Psoas muscle (tissue), 8 donors: ENCODE measurements around the gene WDR27. TPM values are rescaled to one million over a fixed set of nuclear protein-coding genes. Genes with fewer than 3 reads are reported as not detected.

Source experiments
- ATAC-seq, 4 donors: fragments of 200-7000 bp; cut with Tn5 transposase; one replicate each; pipeline ENCODE4 v1.9.1; 2020; ENCODE audit warnings: moderate library complexity in 3 of 4, mild to moderate bottlenecking in 2 of 4
- DNase-seq, 2 donors: peaks; one replicate each; pipeline ENCODE4 v3.0.0-alpha.2; 2020
- H3K27ac ChIP-seq: fragments of 200-600 bp; one replicate; pipeline ENCODE4 v1.8.0; 2022
- H3K27me3 ChIP-seq, 3 donors: fragments of 200-600 bp in 1 of 3; one replicate each; pipeline versions ENCODE4 v1.6.1 to v1.8.0; 2013 to 2022; ENCODE audit warnings: low read length in 2 of 3, mild to moderate bottlenecking in 2 of 3, moderate library complexity in 1 of 3; ENCODE audit not compliant: insufficient read depth in 3 of 3
- H3K36me3 ChIP-seq, 2 donors: fragments of 200-600 bp in 1 of 2; one replicate each; pipeline versions ENCODE4 v1.6.1 to v1.8.0; 2013 to 2022; ENCODE audit warnings: low read depth in 1 of 2, mild to moderate bottlenecking in 1 of 2, moderate library complexity in 1 of 2; ENCODE audit not compliant: insufficient read depth in 1 of 2
- H3K4me1 ChIP-seq: fragments of 200-600 bp; one replicate; pipeline ENCODE4 v1.8.0; 2022
- H3K4me3 ChIP-seq: fragments of 200-600 bp; one replicate; pipeline ENCODE4 v1.8.0; 2022; ENCODE audit warnings: mild to moderate bottlenecking
- H3K9me3 ChIP-seq: fragments of 200-600 bp; one replicate; pipeline ENCODE4 v1.8.0; 2022
- CTCF ChIP-seq: fragments of 200-600 bp; IDR thresholded peaks from one replicate; pipeline ENCODE4 v1.8.0; 2022; ENCODE audit warnings: antibody characterized with exemption
- WGBS, 3 donors: extraction: QIAGEN DNeasy Blood & Tissue Kit; methylation state at CpG; one replicate each; pipeline versions ENCODE4 v1.1.6 to v1.1.7; 2013; 5-methylcytosine and 5-hydroxymethylcytosine counted together
- intact Hi-C, 2 donors: fragments of 100-400 bp; cut with DNase I; formaldehyde crosslinking; loops; one replicate each; pipeline versions ENCODE4 v1.11.0 to v1.14.2; 2022
- polyA plus RNA-seq, 3 donors: library from polyadenylated mRNA; stranded (reverse); fragments of 200-250 nt; gene quantifications; one replicate each; pipeline ENCODE4 v1.2.3, GENCODE V29; 2013
- total RNA-seq, 4 donors: library from RNA; stranded (reverse); fragmentation: NEBNext Ultra II Directional in 2 of 4; extraction: Animal tissue kit (Norgen Biotek cat#: 25700) in 2 of 4; gene quantifications; one replicate each; pipeline versions ENCODE4 v1.2.1 to v1.2.4, GENCODE V29; 2021 to 2023
- donor health status: healthy with polysubstance abuse.
- donor health status: DM: no; HTN: no; CAD: no; lungs with moderate emphysema.
- donor health status: Bipolar disorder and iron deficiency.
- donor health status: healthy.
- donor health status: DM: yes; HTN: yes; CAD: no.
- donor health status: DM: no; HTN: no; CAD: no.
- donor health status: DM: no; HTN: no; CAD: no.
- donor health status: DM: yes; HTN: yes; CAD: no.

The WDR27 gene
- total and polyA plus RNA-seq, 7 donors = 3.1 to 14.4 (median 5.5) TPM

- no peak overlapping the region for H3K27ac ChIP-seq
- no peak overlapping the region for H3K4me3 ChIP-seq
- no peaks in the 10 kb centered on the region for H3K9me3 ChIP-seq
- no peak for ATAC-seq
- no peaks in the 10 kb centered on the region for H3K27me3 ChIP-seq
- no peak for TF ChIP-seq CTCF
- no peaks in the 10 kb centered on the region for H3K36me3 ChIP-seq
- intact Hi-C loops = no loop called here
- WGBS, 3 donors = 83 to 84% (median 84%) methylated on average over 8 of the region's 8 CpGs
- no peak for DNase-seq
- no peaks in the 10 kb centered on the region for H3K4me1 ChIP-seq
These were observed 212.1 kb downstream of the WDR27 start for GRCh38 chr6:169489563-169490245.

GRCh38 chr6:169487579-169488436, 214.0 kb downstream of the WDR27 start:
- ATAC-seq = no peak

GRCh38 chr6:169479783-169480495, 221.9 kb downstream of the WDR27 start:
- Histone ChIP-seq H3K27me3 (no peaks in the 10 kb centered on the region), H3K27ac (no peak overlapping the region), H3K4me3 (no peak overlapping the region), H3K36me3 (no peaks in the 10 kb centered on the region), H3K4me1 (no peaks in the 10 kb centered on the region), H3K9me3 (peaks cover 8% of the 10 kb centered on the region)
- intact Hi-C loops = no loop called here
- no peak for DNase-seq
- 96 to 98% (median 97%) methylated on average over 30 to 34 of the region's 34 CpGs for WGBS, 3 donors
- no peak for TF ChIP-seq CTCF
- no peak for ATAC-seq

More at GRCh38 chr6:169487579-169488436, 214.0 kb downstream of the WDR27 start:
- H3K27ac ChIP-seq = no peak overlapping the region
- DNase-seq = no peak
- 87 to 93% (median 91%) methylated on average over 5 of the region's 5 CpGs for WGBS, 3 donors
- intact Hi-C loops = no loop called here
- H3K36me3 ChIP-seq = no peaks in the 10 kb centered on the region
- H3K4me3 ChIP-seq = no peak overlapping the region
- no peaks in the 10 kb centered on the region for H3K9me3 ChIP-seq
- H3K4me1 ChIP-seq = no peaks in the 10 kb centered on the region
- H3K27me3 ChIP-seq = no peaks in the 10 kb centered on the region
- TF ChIP-seq CTCF = no peak

GRCh38 chr6:169474362-169474761, 227.5 kb downstream of the WDR27 start:
- no peaks in the 10 kb centered on the region for H3K36me3 ChIP-seq
- TF ChIP-seq CTCF = no peak
- no peaks in the 10 kb centered on the region for H3K4me1 ChIP-seq
- no peak for ATAC-seq
- intact Hi-C loops = no loop called here
- 94 to 100% (median 97%) methylated on average over 1 of the region's 1 CpG for WGBS, 3 donors
- no peaks in the 10 kb centered on the region for H3K27me3 ChIP-seq
- no peak for DNase-seq
- H3K27ac ChIP-seq = no peak overlapping the region
- peaks cover 20% of the 10 kb centered on the region for H3K9me3 ChIP-seq
- H3K4me3 ChIP-seq = no peak overlapping the region
